K562 (cell line): ENCODE measurements around the gene TUBD1. TPM values are rescaled to one million over a fixed set of nuclear protein-coding genes. Genes with fewer than 3 reads are reported as not detected.

Experiments
- ATAC-seq: fragments of 200-7000 bp; cut with Tn5 transposase; 3 replicates; pipeline ENCODE4 v1.9.1; 2020; ENCODE audit warnings: moderate library complexity
- BruUV-seq: library from RNA; stranded (reverse); fragments of 400-500 nt; replicated peaks from 2 replicates; lab custom pipeline; 2021; lab: Mats Ljungman, UMichigan
- CTCF ChIA-PET: fragments of 300-600 bp; formaldehyde crosslinking; extraction: SDS; loops from one replicate; lab custom pipeline; 2021; ENCODE audit warnings: low intra/inter-chr PET ratio; lab: Yijun Ruan, JAX
- POLR2A ChIA-PET: fragments of 300-600, 350-650 bp; sonication (Branson Sonifier 250); formaldehyde crosslinking; extraction: SDS; loops from one replicate; lab custom pipeline; 2021; ENCODE audit warnings: antibody characterized with exemption, inconsistent platforms; lab: Yijun Ruan, JAX
- DNase-seq, 4 experiments: peaks; one replicate each; pipeline versions ENCODE4 v3.0.0 to v3.0.0-alpha.2; 2011 to 2018; ENCODE audit warnings: low spot score in 3 of 4, mixed read lengths in 3 of 4; ENCODE audit errors: extremely low read depth in 1 of 4
- FAIRE-seq: peaks from 2 replicates; lab custom pipeline; 2011; peaks lifted over from hg19 to GRCh38; lab: Jason Lieb, UNC
- H2AFZ ChIP-seq: 2 replicates; pipeline ENCODE4 v1.6.0; 2011; ENCODE audit warnings: low read depth, low read length, control low read depth, inconsistent platforms
- H3K27ac ChIP-seq: fragments of 200-600 bp; 3 replicates; pipeline ENCODE4 v1.8.0; 2011; ENCODE audit warnings: low read depth, mild to moderate bottlenecking, control low read depth, inconsistent platforms, low read length, moderate library complexity, mixed read lengths; ENCODE audit errors: extremely low read depth
- H3K27me3 ChIP-seq, 2 experiments: fragments of 300-600 bp in 1 of 2; 2 replicates in 1 of 2; 3 replicates in 1 of 2; pipeline versions ENCODE4 v1.6.0 to v1.8.0; 2011; ENCODE audit warnings: inconsistent platforms in 2 of 2, low read length in 2 of 2, mild to moderate bottlenecking in 1 of 2, mixed read lengths in 1 of 2, moderate library complexity in 1 of 2; ENCODE audit not compliant: control insufficient read depth in 2 of 2, insufficient read depth in 2 of 2
- H3K36me3 ChIP-seq: fragments of 300-600 bp; 3 replicates; pipeline ENCODE4 v1.8.0; 2011; ENCODE audit warnings: mild to moderate bottlenecking, low read length, inconsistent platforms; ENCODE audit not compliant: control insufficient read depth, insufficient read depth
- H3K4me1 ChIP-seq, 2 experiments: fragments of 200-600 bp in 1 of 2; replicated peaks in 1 of 2; 2 replicates in 1 of 2; 3 replicates in 1 of 2; pipeline versions ENCODE4 v1.5.1 to v1.8.0; 2011; ENCODE audit warnings: inconsistent platforms in 2 of 2, low read length in 2 of 2, mild to moderate bottlenecking in 1 of 2, mixed read lengths in 1 of 2, moderate library complexity in 1 of 2; ENCODE audit not compliant: control insufficient read depth in 2 of 2, insufficient read depth in 2 of 2
- H3K4me2 ChIP-seq: 2 replicates; pipeline ENCODE4 v1.6.1; 2011; ENCODE audit warnings: low read length, control low read depth, inconsistent platforms, mixed read lengths; ENCODE audit not compliant: insufficient read depth
- H3K4me3 ChIP-seq: fragments of 200-600 bp; sonication (generic), shearing (Covaris generic); 2 replicates; pipeline ENCODE4 v1.5.1; 2016; ENCODE audit warnings: control low read depth, inconsistent platforms
- H3K79me2 ChIP-seq: fragments of 200-600 bp; 3 replicates; pipeline ENCODE4 v1.8.0; 2011; ENCODE audit warnings: low read length, inconsistent platforms; ENCODE audit not compliant: control insufficient read depth, insufficient read depth
- H3K9ac ChIP-seq, 2 experiments: 2 replicates each; pipeline versions ENCODE4 v1.6.0 to v1.6.1; 2011; ENCODE audit warnings: low read depth in 2 of 2, low read length in 2 of 2, control low read depth in 1 of 2, inconsistent platforms in 1 of 2, mild to moderate bottlenecking in 1 of 2, mixed read lengths in 1 of 2; ENCODE audit not compliant: insufficient read depth in 1 of 2
- H3K9me1 ChIP-seq: one replicate; pipeline ENCODE4 v1.6.0; 2011; ENCODE audit warnings: inconsistent platforms, mild to moderate bottlenecking, low read length, moderate library complexity; ENCODE audit not compliant: control insufficient read depth, insufficient read depth
- H3K9me3 ChIP-seq: replicated peaks from 2 replicates; pipeline ENCODE4 v1.5.1; 2011; ENCODE audit warnings: low read depth, low read length, inconsistent platforms; ENCODE audit not compliant: control insufficient read depth, insufficient read depth
- H4K20me1 ChIP-seq: replicated peaks from 2 replicates; pipeline ENCODE4 v1.6.1; 2011; ENCODE audit warnings: low read length, inconsistent platforms, mixed read lengths; ENCODE audit not compliant: control insufficient read depth, insufficient read depth
- ZNF133 ChIP-seq: fragments of 250-450 bp; sonication (Bioruptor Pico); IDR thresholded peaks from 2 replicates; pipeline ENCODE4 v1.4.0; 2020; ENCODE audit warnings: mild to moderate bottlenecking
- WGBS: fragments of 100-300 bp; shearing (Covaris generic); methylation state at CpG from one replicate; pipeline ENCODE4 v1.1.6; 2016; ENCODE audit warnings: low coverage, mixed read lengths; ENCODE audit not compliant: insufficient coverage; ENCODE audit errors: missing lambda C conversion rate; 5-methylcytosine and 5-hydroxymethylcytosine counted together
- in situ Hi-C: fragments of 300-500 bp; cut with MboI; formaldehyde crosslinking; loops from 4 replicates; pipeline ENCODE4 v1.15.0; 2018; ENCODE audit warnings: inconsistent platforms, mixed read lengths
- intact Hi-C: fragments of 100-400 bp; cut with micrococcal nuclease; formaldehyde crosslinking; loops from 2 replicates; pipeline ENCODE4 v1.14.2; 2022
- polyA plus RNA-seq, 8 experiments: library from polyadenylated mRNA; depleted of rRNA in 4 of 8; stranded (reverse) in 5 of 8; unstranded in 3 of 8; fragments of >200 nt; fragmentation: Nextera tagmentation in 2 of 8; fragmentation: Illumina TruSeq in 1 of 8; extraction: Ambion mirVana in 2 of 8; extraction: Trizol in 1 of 8; gene quantifications; 2 replicates each; pipeline versions ENCODE4 v1.2.1 to v1.2.3, GENCODE V29; 2011 to 2014; ENCODE audit warnings: inconsistent platforms in 1 of 8, missing spikeins in 1 of 8
- total RNA-seq, 7 experiments: library from RNA; depleted of rRNA in 6 of 7; stranded (reverse); fragments of >200 nt in 6 of 7; fragmentation: Illumina TruSeq in 2 of 7; extraction: Trizol in 2 of 7; gene quantifications; 2 replicates each; pipeline versions ENCODE4 v1.2.1 to v1.2.3, GENCODE V29; 2011 to 2021; ENCODE audit warnings: low replicate concordance in 1 of 7
- TF ChIP-seq, protein P1 (sequence below): fragments of 450-650 bp; IDR thresholded peaks from 2 replicates; pipeline ENCODE4 v1.6.1; 2016; ENCODE audit warnings: missing biosample characterization, missing genetic modification characterization
- TF ChIP-seq, protein P2 (sequence below): fragments of 450-650 bp; formaldehyde crosslinking; IDR thresholded peaks from 2 replicates; pipeline ENCODE4 v1.4.0; 2020; ENCODE audit warnings: mild to moderate bottlenecking, moderate library complexity
- TF ChIP-seq, protein P3 (sequence below), 3 experiments: IDR thresholded peaks in 2 of 3; conservative IDR thresholded peaks in 1 of 3; 2 replicates each; pipeline ENCODE4 v1.5.1; 2011 to 2012; ENCODE audit warnings: low read length in 3 of 3, mild to moderate bottlenecking in 3 of 3, control low read depth in 2 of 3, improper control_type of control experiment in 1 of 3, inconsistent platforms in 1 of 3, low read depth in 1 of 3, mixed read lengths in 1 of 3, moderate library complexity in 1 of 3; ENCODE audit not compliant: insufficient read depth in 2 of 3
- TF ChIP-seq, protein P4 (sequence below), 2 experiments: fragments of 450-650 bp; formaldehyde crosslinking in 1 of 2; IDR thresholded peaks; 2 replicates each; pipeline versions ENCODE4 v1.4.0 to v1.6.1; 2014 to 2020; ENCODE audit warnings: mild to moderate bottlenecking in 2 of 2, borderline replicate concordance in 1 of 2, low read depth in 1 of 2

The TUBD1 gene
- total and polyA plus RNA-seq, 9 of the 15 experiments (the other 6 are each of a cell fraction or from before 2014, with no cell fraction given), result 10.8 to 35.3 (median 17.9) TPM

DNA sequence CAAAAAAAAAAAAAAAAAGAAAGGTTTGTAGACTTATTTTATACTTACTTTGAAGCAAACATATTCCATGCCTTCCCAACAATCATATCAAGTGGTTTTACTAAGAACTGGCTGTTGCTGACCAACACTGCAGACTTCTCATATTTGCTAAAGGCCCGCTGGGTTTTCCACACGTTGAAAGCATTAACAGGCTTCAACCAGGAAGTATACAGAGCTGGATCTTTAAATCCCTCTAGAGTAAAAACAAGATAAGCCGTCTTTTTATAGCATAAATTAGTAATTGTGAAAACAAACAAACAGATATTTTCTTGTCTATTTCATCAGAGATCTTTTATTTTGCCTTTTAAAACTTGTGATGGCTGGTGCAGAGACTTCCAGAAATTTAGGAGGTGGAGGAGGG lies 29.1 kb downstream of the TUBD1 start (continued):
- TF ChIP-seq, protein P1, sequence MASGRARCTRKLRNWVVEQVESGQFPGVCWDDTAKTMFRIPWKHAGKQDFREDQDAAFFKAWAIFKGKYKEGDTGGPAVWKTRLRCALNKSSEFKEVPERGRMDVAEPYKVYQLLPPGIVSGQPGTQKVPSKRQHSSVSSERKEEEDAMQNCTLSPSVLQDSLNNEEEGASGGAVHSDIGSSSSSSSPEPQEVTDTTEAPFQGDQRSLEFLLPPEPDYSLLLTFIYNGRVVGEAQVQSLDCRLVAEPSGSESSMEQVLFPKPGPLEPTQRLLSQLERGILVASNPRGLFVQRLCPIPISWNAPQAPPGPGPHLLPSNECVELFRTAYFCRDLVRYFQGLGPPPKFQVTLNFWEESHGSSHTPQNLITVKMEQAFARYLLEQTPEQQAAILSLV, result no peak

- BruUV-seq, result TSS peak; percentile 53
- ChIA-PET CTCF (interaction anchor here (0.7 to 4.1 kb wide), 5 partner anchors 103 to 338 kb away, joined by 3 to 54 read pairs (median 4); no protein-coding TSS in a partner anchor), POLR2A (interaction anchor here (0.7 to 1.3 kb wide), 3 partner anchors 105 to 155 kb away, joined by 3 to 5 read pairs (median 3); no protein-coding TSS in a partner anchor)
- 0 out of 5 replicates have a peak, but pooled peaks cover 0 to 2% of the 10 kb centered on the region in 2 experiments for H3K4me1 ChIP-seq
- H3K36me3 ChIP-seq, result peaks cover 36% of the 10 kb centered on the region; the same call in 2 of the 3 replicates
- WGBS, result 72% methylated on average over 2 of the region's 2 CpGs
- FAIRE-seq, result peak; percentile 63
- peak in 1 of 4 experiments; percentile 30 for DNase-seq
- H3K9me3 ChIP-seq, result no peaks in the 10 kb centered on the region
- H3K4me2 ChIP-seq, result no peak overlapping the region
- intact Hi-C loops (loop anchor here (1.0 kb wide), 1 partner anchor 106 kb away; no protein-coding TSS in a partner anchor), in situ Hi-C loops (no loop called here)
- no peaks in the 10 kb centered on the region for H3K79me2 ChIP-seq
- H3K9ac ChIP-seq, result no peak overlapping the region
- H3K27me3 ChIP-seq, result no peaks in the 10 kb centered on the region
- no peaks in the 10 kb centered on the region for H4K20me1 ChIP-seq
- no peak overlapping the region for H2AFZ ChIP-seq
- ATAC-seq, result peak; percentile 82
- H3K27ac ChIP-seq, result no peak overlapping the region
- no peaks in the 10 kb centered on the region for H3K9me1 ChIP-seq
- H3K4me3 ChIP-seq, result no peak overlapping the region
- TF ChIP-seq, protein P2, sequence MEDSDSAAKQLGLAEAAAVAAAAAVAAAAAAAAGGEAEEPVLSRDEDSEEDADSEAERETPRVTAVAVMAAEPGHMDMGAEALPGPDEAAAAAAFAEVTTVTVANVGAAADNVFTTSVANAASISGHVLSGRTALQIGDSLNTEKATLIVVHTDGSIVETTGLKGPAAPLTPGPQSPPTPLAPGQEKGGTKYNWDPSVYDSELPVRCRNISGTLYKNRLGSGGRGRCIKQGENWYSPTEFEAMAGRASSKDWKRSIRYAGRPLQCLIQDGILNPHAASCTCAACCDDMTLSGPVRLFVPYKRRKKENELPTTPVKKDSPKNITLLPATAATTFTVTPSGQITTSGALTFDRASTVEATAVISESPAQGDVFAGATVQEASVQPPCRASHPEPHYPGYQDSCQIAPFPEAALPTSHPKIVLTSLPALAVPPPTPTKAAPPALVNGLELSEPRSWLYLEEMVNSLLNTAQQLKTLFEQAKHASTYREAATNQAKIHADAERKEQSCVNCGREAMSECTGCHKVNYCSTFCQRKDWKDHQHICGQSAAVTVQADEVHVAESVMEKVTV (CRISPR knock-in tag), result peak; percentile 60
- no peak for TF ChIP-seq ZNF133
- TF ChIP-seq, protein P3, sequence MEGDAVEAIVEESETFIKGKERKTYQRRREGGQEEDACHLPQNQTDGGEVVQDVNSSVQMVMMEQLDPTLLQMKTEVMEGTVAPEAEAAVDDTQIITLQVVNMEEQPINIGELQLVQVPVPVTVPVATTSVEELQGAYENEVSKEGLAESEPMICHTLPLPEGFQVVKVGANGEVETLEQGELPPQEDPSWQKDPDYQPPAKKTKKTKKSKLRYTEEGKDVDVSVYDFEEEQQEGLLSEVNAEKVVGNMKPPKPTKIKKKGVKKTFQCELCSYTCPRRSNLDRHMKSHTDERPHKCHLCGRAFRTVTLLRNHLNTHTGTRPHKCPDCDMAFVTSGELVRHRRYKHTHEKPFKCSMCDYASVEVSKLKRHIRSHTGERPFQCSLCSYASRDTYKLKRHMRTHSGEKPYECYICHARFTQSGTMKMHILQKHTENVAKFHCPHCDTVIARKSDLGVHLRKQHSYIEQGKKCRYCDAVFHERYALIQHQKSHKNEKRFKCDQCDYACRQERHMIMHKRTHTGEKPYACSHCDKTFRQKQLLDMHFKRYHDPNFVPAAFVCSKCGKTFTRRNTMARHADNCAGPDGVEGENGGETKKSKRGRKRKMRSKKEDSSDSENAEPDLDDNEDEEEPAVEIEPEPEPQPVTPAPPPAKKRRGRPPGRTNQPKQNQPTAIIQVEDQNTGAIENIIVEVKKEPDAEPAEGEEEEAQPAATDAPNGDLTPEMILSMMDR (IDR thresholded peaks at IDR 0.05 in 2 of 3, conservative IDR thresholded peaks at IDR 0.05 in 1 of 3; ENCODE audit: insufficient read depth in 2 of 3, low read depth in 1 of 3, low read length in 3 of 3), result peak; percentile 43 to 75 (median 51); a peak in 4 of 6 replicates
- TF ChIP-seq, protein P4, sequence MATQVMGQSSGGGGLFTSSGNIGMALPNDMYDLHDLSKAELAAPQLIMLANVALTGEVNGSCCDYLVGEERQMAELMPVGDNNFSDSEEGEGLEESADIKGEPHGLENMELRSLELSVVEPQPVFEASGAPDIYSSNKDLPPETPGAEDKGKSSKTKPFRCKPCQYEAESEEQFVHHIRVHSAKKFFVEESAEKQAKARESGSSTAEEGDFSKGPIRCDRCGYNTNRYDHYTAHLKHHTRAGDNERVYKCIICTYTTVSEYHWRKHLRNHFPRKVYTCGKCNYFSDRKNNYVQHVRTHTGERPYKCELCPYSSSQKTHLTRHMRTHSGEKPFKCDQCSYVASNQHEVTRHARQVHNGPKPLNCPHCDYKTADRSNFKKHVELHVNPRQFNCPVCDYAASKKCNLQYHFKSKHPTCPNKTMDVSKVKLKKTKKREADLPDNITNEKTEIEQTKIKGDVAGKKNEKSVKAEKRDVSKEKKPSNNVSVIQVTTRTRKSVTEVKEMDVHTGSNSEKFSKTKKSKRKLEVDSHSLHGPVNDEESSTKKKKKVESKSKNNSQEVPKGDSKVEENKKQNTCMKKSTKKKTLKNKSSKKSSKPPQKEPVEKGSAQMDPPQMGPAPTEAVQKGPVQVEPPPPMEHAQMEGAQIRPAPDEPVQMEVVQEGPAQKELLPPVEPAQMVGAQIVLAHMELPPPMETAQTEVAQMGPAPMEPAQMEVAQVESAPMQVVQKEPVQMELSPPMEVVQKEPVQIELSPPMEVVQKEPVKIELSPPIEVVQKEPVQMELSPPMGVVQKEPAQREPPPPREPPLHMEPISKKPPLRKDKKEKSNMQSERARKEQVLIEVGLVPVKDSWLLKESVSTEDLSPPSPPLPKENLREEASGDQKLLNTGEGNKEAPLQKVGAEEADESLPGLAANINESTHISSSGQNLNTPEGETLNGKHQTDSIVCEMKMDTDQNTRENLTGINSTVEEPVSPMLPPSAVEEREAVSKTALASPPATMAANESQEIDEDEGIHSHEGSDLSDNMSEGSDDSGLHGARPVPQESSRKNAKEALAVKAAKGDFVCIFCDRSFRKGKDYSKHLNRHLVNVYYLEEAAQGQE (IDR thresholded peaks at IDR 0.05; ENCODE audit: borderline replicate concordance), result peak; percentile 79; the same call in 1 of the 2 replicates
- TF ChIP-seq, protein P4 (CRISPR knock-in tag; IDR thresholded peaks at IDR 0.05; ENCODE audit: low read depth), result no peak
These were observed 33.2 kb downstream of the TUBD1 start for GRCh38 chr17:59859444-59860025.
